ENCODE measurements around the gene ATP5MG.
A peak's percentile ranks its signal among the peaks of the same experiment; 100 is the strongest.
"Not testable (repeated sequence)": the region's sequence is repeated elsewhere in the genome, so short reads cannot be mapped to it uniquely, and the experiment has no call there.

ATP5MG gene

GRCh38 chr11:118410055-118410745, 8.8 kb downstream of the ATP5MG start:
- DNase-seq (ENCODE audit: low spot score) = no peak

- DNase-seq (ENCODE audit: low spot score) = no peak
These were observed 10.1 kb downstream of the ATP5MG start for GRCh38 chr11:118411530-118411929.

- DNase-seq (ENCODE audit: low spot score) = no peak
These were observed 11.5 kb downstream of the ATP5MG start for GRCh38 chr11:118412921-118413320.

- no peak for DNase-seq (ENCODE audit: low spot score)
These were observed 13.8 kb downstream of the ATP5MG start for GRCh38 chr11:118415062-118415738.

GRCh38 chr11:118415739-118416068, 14.3 kb downstream of the ATP5MG start:
- no peak for DNase-seq (ENCODE audit: low spot score)

- not testable (repeated sequence) for DNase-seq (ENCODE audit: low spot score)
These were observed 15.5 kb downstream of the ATP5MG start for GRCh38 chr11:118416900-118417299.

GRCh38 chr11:118417801-118418200, 16.4 kb downstream of the ATP5MG start:
- DNase-seq (ENCODE audit: low spot score) = no peak

- no peak for DNase-seq (ENCODE audit: low spot score)
These were observed 17.4 kb downstream of the ATP5MG start for GRCh38 chr11:118418766-118419165.

- DNase-seq (ENCODE audit: low spot score) = no peak
These were observed 26.3 kb downstream of the ATP5MG start for GRCh38 chr11:118427707-118428106.

GRCh38 chr11:118430956-118431355, 29.6 kb downstream of the ATP5MG start:
- no peak for DNase-seq (ENCODE audit: low spot score)

GRCh38 chr11:118434123-118434552, 32.7 kb downstream of the ATP5MG start:
- no peak for DNase-seq (ENCODE audit: low spot score)

GRCh38 chr11:118434553-118435289, 33.3 kb downstream of the ATP5MG start:
- DNase-seq (ENCODE audit: low spot score) = peak; percentile 52

- DNase-seq (ENCODE audit: low spot score) = peak; percentile 88
These were observed 34.0 kb downstream of the ATP5MG start for GRCh38 chr11:118435290-118435892.

- DNase-seq (ENCODE audit: low spot score) = peak; percentile 92
These were observed 34.7 kb downstream of the ATP5MG start, which contains the start of gene KMT2A for GRCh38 chr11:118435893-118436624. Gene KMT2A, plus strand, starts transcription at chr11:118436492. Its CDS starts 21 bp downstream, at chr11:118436513.

- DNase-seq (ENCODE audit: low spot score) = no peak
These were observed 35.3 kb downstream of the ATP5MG start for GRCh38 chr11:118436639-118437207.

- DNase-seq (ENCODE audit: low spot score) = peak; percentile 68
These were observed 36.1 kb downstream of the ATP5MG start for GRCh38 chr11:118437208-118438125.

GRCh38 chr11:118438314-118438931, 37.0 kb downstream of the ATP5MG start:
- DNase-seq (ENCODE audit: low spot score) = peak; percentile 48

- DNase-seq (ENCODE audit: low spot score) = no peak
These were observed 38.2 kb downstream of the ATP5MG start for GRCh38 chr11:118439646-118440045.

GRCh38 chr11:118441770-118442275, 40.4 kb downstream of the ATP5MG start:
- DNase-seq (ENCODE audit: low spot score) = no peak

- DNase-seq (ENCODE audit: low spot score) = no peak
These were observed 40.9 kb downstream of the ATP5MG start for GRCh38 chr11:118442301-118442700.
